ENCODE results near the gene TMEM198.

- TF ChIP-seq EZH2 (IDR thresholded peaks at IDR 0.05): no peak
- TF ChIP-seq POLR2AphosphoS5 (IDR thresholded peaks at IDR 0.05; ENCODE audit: borderline replicate concordance, low read depth, low read length): no peak
Observed at GRCh38 chr2:219570924-219571310, 27.1 kb downstream of the TMEM198 start.

Data from SK-N-MC (cell line).